ENCODE data around the gene DOK6.
"Not testable (repeated sequence)": the region's sequence is repeated elsewhere in the genome, so short reads cannot be mapped to it uniquely, and the experiment has no call there.

DOK6 gene

DNA sequence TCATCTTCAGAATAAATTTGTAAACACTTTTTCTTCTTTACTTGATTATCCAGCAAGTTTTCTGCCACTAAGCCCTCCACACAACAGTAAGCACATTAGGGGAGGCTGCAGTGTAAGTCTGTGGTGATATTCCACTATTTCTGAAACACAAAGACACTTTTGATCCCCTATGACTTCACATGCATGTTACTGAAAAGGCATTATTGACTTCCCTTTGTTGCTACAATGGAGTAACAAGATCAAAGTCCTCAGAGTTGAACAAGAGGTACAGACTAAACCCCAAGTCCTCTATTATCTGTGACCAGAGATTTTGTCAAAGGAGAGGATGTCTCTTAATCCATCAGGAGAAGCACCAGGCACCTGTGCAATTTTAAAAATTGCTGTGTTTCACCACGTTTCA lies 389.1 kb downstream of the DOK6 start:
- no peak for DNase-seq (ENCODE audit: low read depth in 2 of 2, low spot score in 1 of 2)

DNA sequence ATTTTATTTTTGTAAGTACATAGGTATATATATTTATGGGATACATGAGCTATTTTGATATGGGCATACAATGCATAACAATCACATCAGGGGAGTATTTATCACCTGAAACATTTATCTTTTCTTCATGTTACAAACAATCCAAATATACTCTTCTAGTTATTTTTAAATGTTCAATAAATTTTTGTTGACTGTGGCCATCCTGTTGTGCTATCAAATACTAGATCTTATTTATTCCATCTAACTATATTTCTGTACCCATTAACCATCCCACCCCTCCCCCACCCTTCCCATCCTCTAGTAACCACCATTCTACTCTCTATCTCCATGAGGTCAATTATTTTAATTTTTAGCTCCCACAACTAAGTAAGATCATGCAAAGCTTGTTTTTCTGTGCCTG lies 390.0 kb downstream of the DOK6 start:
- DNase-seq (ENCODE audit: low read depth in 2 of 2, low spot score in 1 of 2) = no peak

DNA sequence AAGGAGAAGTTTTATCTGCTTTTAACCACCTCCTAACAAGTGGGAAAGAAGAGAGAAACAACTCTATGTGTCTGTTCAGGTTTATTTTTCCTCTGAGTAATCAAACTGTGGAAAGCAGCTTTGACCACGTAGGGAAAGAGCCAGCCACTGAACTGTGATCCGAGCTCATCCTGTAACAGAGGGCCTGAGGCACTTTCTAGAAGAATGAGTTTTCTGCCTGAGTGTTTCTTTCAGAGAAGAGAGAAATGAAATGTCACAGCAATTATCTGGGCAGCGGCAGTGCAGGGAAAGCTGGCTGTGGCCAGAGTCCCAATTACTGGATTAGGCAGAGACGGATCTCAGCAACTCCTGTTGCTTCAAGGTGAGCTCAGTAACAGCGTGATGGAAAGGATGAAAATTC lies 395.1 kb downstream of the DOK6 start:
- DNase-seq (ENCODE audit: low read depth in 2 of 2, low spot score in 1 of 2) = no peak

DNA sequence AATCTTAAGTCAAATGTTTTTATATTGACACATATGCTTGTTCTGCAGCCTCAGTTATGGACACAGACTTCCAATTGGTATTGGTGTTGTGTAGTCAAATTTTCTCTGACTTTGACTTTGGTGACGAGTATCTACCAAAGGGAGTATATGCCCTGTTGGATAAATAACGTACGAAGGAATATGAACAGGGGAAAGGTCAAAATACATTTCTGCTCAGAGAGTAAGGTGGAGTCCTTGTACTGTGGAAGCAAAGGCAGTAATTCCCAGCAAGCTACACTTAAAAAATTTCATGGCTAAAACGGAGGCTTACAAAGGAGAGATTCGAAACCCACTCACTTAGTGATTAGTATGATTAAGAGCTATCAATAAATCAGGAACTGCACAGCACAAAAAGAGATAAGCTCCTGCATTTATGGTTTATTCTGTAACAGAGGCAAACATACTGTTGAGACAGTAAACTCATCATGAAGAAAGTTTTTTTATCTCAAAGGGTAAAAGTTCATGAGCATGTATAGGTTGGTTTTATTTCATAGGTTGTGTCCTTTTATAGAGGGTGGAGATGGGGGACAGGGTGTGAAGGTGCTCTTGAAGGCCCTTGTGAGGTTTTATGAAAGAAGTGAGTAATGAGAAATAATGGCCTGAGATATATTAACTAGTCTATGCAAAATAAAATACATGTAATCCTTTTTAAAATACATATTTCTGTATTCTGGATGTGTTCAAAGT lies 404.3 kb downstream of the DOK6 start:
- DNase-seq (ENCODE audit: low read depth in 2 of 2, low spot score in 1 of 2) = no peak

DNA sequence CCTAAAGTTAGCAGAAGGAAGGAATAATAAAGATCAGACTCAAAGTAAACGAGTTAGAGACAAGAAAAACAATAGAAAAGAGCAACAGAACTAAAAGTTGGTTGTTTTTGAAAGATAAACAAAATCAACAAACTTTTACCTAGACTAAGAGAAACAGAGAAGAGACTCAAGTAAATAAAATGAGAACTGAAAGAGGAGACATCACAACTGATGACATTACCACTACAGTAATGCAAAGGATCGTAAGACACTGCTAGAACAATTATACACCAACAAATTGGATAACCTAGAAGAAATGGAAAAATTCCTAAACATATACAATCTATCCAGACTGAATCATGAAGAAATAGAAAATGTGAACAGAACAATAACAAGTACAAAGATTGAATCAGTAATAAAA lies 407.7 kb downstream of the DOK6 start:
- DNase-seq (ENCODE audit: low read depth in 2 of 2, low spot score in 1 of 2) = no peak

DNA sequence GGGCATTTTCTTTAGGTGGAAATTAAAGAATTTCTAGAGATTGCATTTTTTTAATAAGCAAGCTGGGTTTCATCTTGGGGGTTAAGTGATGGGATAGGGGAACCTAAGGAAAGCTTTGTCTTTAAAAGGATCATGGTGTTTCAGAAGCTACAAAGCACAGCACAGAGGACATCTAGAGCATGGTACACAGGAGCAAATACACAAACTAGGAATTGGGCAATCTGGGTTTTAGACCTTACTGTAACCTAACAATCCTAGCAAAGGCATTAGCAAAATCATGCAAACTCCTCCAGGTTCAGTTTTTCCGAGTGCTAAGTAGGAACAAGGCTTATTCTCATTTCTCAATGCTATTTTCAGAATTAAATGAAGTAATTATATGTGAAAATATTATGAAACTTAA lies 412.9 kb downstream of the DOK6 start:
- DNase-seq (ENCODE audit: low read depth in 2 of 2, low spot score in 1 of 2) = no peak

DNA sequence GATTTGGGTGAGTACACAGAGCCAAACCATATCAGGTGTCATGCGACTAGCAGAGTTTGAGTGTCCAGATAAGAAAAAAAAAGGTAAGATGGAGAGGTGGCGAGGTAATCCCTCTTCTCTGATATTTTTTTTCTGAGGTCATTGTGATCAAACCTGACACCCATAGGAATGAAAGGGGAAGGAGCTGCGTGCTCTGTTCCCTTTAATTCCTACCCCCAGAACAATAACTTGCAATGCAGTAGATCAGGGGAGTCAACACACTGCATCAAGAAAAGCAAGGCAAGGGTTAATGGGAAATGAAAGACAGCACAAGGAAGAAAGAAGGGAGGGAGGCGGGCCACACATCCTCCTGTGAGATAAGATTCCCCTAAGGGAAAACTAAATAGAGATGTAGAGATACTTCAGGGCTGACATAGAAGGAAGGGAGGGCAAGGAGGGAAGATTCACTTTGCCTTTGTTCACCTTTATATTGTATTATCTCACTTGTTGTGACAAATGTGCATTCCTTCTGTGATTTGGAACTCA lies 414.2 kb downstream of the DOK6 start:
- no peak for DNase-seq (ENCODE audit: low read depth in 2 of 2, low spot score in 1 of 2)

DNA sequence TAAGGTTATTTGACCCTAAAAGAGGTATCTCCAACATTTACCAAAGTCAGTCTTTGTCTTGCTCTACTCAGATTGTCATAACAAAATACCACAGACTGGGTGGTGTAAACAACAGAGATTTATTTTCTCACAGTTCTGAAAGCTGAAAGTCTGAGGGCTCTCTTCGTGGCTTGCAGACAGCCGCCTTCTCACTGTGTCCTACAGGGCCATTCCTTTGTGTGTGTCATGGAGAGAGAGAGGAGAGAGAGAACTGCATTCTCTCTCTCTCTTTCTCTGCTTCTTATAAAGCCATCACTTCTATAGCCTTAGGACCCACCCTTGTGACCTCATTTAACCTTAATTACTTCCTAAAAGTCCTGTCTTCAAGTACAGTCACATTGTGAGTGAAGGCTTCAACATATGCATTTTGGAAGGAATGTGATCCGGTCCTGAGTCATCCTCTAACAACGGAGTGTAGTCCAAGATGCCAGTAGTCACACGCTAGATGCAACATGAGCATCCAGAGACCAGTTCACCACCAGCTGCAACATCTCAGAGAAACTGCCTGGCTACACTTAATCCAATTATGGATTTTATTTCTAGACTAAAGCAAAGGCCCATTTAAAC lies 416.8 kb downstream of the DOK6 start:
- no peak for DNase-seq (ENCODE audit: low read depth in 2 of 2, low spot score in 1 of 2)

DNA sequence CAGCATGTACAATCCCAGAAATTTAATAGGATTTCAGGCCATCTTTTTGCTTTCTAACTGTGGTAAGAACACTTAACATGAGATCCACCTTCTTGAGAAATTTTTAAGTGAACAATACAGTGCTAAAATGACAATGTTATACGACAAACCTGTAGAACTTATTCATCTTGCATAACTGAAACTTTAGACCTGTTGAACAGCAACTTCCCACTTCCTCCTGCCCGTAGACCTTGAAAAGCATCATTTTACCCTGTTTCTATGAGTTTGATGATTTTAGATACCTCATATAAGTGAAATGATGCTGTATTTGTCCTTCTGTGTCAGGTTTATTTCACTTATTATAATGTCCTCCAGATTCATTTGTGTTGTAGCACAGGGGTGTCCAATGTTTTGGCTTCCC lies 418.8 kb downstream of the DOK6 start:
- DNase-seq (ENCODE audit: low read depth in 2 of 2, low spot score in 1 of 2) = no peak

DNA sequence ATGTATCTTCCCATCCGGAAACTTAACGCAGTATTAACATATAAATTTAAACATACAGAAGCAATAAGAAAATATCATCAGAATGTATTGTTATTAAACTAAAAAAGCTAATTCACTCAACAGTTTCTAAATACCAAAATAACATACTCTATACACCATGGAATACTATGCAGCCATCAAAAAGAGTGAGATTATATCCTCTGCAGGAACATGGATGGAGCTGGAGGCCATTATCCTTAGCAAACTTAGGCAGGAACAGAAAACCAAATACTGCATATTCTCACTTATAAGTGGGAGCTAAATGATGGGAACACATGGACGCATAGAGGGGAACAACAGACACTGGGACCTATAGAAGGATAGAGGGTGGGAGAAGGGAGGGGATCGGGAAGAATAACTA lies 419.9 kb downstream of the DOK6 start:
- no peak for DNase-seq (ENCODE audit: low read depth in 2 of 2, low spot score in 1 of 2)

DNA sequence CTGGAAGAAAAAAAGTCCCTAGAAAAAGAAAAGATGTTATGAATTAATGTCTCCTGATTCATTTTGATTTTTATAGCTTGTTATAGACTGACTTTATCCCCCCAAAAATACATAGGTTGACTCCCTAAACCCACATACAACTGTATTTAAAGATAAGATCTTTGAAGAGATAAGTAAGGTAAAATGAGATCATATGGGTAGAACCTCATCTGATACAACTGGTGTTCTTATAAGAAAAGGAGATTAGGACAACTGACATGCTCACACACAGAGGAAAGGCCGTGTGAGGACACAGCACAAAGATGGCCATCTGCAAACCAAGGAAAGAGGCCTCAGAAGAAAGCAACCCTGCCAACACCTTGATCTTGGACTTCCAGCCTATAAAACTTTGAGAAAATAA lies 429.5 kb downstream of the DOK6 start:
- DNase-seq (ENCODE audit: low read depth in 2 of 2, low spot score in 1 of 2) = no peak

DNA sequence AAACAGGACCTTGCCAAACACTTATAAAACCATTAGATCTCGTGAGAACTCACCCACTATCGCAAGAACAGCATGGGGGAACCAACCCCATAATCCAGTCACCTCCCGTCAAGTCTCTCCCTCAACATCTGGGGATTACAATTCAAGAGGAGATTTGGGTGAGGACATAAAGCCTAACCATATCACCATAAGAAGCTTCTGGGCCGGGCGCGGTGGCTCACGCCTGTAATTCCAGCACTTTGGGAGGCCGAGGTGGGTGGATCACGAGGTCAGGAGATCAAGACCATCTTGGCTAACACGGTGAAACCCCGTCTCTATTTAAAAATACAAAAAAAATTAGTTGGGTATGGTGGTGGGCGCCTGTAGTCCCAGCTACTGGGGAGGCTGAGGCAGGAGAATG lies 434.3 kb downstream of the DOK6 start:
- DNase-seq (ENCODE audit: low read depth in 2 of 2, low spot score in 1 of 2) = not testable (repeated sequence)

DNA sequence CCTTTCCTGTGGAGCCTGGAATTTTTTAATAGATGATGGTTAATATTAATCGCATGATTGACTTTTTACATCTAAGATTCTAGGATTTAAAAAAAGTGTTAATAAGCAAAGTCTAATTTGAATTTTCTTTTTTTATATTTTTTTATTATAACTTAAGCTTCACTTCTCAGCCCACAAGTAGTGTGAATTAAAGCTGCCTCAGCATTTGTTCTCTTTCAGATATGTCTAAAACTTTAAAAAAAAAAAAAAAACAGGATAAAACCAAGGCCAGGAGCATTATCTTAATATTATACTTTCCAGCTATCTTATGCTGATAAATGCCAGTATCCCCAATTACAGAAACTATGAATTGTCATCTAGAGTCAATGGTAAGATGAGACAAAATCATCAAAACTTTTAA lies 437.3 kb downstream of the DOK6 start:
- no peak for DNase-seq (ENCODE audit: low read depth in 2 of 2, low spot score in 1 of 2)

DNA sequence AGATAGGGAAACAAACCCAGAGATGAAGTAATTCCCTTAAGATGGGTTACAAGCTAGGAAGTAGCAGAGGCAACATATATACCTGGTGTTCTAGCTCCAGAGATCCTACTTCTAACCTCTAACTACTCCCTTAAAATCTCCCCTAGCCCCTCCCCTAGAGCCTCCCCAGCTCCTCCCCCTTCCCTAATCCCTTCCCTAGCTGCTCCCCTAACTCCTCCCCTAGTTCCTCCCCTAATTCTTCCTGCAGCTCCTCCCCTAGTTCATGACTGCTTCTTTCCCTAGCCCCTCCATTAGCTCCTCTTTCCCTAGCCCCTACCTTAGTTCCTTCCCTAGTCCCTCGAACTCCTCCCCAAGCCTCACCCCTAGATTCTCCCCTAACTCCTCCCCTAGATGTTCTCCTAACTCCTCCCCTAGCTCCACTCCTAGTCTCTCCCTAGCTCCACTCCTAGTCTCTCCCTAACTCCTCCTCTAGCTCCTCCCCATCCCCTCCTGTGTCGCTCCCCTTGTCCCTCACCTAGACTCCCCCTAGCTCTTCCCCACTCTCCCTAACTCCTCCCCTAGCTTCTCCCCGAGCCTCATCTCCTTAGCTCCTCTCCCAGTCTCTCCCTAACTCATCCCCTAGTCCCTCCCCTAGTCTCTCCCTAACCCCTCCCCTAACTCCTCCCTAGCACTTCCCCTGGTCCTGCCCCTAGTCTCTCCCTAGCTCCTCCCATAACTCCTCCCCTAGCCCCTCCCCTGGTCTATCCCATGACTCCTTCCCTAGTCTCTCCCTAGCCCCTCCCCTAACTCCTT lies 438.1 kb downstream of the DOK6 start:
- DNase-seq (ENCODE audit: low read depth in 2 of 2, low spot score in 1 of 2) = no peak

DNA sequence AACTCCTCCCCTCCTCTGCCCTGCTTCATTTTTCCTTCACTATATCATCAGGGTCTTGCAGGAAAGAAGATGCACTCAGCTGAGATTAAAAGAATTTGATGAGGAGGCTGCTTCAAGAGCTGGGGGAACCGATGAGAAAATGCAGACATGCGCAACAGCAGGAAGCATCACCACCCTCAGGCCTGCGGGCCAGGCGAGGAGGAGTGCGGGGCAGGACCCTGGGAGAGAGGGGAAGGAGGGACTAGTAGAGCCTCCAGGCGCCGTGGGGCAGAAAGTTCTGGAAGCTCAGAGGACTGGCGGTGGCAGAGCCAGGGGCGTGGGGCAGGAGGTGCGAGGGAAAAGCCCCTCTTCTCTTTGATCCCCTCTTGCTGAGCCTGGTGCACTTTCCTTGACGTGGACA lies 438.8 kb downstream of the DOK6 start:
- DNase-seq (ENCODE audit: low read depth in 2 of 2, low spot score in 1 of 2) = no peak

DNA sequence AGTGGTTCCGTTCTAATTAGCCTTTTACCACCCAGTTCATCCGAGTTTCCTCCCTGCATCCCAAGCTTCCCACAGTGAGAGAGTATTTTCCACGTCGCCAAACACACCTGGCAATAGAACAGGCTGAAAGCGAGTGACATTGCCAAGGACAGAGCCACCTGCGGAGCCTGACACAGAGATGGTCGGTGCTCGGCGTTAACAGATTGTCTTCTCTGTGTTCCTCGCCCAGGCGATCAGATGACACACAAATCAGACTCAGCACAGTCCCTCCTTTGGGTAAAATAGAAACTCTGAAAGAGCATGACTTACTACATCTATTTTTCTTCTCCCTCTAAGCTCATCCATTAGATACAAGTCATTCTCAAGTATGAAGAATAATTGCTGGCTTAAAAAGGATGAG lies 439.3 kb downstream of the DOK6 start:
- no peak for DNase-seq (ENCODE audit: low read depth in 2 of 2, low spot score in 1 of 2)

DNA sequence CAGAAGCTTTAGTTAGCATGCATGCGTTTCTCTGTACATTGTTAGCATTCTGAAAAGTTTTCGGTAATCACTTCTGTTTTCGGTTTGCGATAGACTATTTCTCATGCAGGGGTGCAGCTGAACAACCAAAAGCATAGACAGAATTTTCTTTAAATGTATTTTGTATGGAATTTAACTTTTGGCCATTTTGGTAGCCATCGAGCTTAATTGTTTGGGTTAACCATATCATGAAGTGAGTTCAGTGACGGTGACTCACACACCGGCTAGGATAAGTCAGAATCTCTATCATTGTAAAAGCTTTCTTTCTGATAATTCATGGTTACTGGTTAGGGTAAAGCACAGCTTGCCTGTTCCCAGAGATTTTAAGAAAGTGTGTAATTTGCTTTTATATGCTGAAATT lies 439.8 kb downstream of the DOK6 start:
- no peak for DNase-seq (ENCODE audit: low read depth in 2 of 2, low spot score in 1 of 2)

DNA sequence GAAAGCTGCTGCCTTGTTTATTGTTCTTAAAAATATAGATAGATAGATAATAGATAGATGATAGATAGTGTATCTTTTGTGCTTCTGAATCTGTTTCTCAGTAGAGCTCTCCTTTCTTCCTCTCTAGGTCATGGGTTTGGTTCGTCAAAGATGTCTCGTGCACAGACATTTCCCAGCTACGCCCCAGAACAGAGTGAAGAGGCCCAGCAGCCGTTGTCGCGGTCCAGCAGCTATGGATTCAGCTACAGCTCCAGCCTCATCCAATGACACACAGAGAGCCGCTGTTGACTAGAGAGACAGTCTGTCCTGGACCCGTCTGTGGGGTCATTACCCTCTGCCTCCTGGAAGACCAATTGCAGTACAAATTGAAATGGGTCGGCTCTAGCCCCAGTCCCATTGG lies 440.4 kb downstream of the DOK6 start:
- DNase-seq (ENCODE audit: low read depth in 2 of 2, low spot score in 1 of 2) = no peak

DNA sequence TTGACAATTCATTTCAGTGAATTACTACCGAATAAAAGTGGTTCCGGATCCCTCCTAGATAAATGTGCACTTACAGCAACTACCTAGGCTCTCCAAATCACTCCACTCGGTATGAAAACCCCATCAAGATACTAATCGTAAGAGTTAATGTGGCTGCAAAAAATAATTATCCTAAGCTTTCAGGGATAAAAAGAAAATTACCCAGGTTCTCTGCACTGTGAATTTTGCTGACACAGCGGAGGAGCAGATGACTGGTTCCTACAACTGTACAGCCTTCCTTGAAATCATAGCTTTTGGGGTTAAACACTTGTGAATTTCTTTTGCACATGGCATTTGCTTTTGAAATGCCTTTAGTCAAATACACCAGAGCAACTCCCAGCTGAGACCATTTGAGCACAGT lies 442.3 kb downstream of the DOK6 start:
- DNase-seq (ENCODE audit: low read depth in 2 of 2, low spot score in 1 of 2) = no peak

DNA sequence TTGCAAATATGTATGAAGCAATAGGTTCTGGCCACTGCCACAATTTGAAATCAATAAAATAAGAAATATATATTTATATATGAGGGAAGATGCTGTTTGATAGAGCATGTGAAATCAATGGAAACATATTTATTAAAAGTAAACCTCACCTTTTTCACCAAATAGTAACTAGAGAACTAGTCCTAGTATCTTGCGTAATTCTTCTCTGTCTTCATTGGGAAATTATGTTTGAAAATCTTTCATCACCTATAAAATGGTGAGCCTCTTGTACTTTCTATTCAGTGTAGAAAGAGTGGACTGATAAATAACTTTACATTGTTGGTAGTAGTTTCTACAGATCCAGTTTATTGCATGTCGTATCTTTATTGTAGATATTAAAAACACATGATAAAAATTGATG lies 444.0 kb downstream of the DOK6 start:
- DNase-seq (ENCODE audit: low read depth in 2 of 2, low spot score in 1 of 2) = no peak

DNA sequence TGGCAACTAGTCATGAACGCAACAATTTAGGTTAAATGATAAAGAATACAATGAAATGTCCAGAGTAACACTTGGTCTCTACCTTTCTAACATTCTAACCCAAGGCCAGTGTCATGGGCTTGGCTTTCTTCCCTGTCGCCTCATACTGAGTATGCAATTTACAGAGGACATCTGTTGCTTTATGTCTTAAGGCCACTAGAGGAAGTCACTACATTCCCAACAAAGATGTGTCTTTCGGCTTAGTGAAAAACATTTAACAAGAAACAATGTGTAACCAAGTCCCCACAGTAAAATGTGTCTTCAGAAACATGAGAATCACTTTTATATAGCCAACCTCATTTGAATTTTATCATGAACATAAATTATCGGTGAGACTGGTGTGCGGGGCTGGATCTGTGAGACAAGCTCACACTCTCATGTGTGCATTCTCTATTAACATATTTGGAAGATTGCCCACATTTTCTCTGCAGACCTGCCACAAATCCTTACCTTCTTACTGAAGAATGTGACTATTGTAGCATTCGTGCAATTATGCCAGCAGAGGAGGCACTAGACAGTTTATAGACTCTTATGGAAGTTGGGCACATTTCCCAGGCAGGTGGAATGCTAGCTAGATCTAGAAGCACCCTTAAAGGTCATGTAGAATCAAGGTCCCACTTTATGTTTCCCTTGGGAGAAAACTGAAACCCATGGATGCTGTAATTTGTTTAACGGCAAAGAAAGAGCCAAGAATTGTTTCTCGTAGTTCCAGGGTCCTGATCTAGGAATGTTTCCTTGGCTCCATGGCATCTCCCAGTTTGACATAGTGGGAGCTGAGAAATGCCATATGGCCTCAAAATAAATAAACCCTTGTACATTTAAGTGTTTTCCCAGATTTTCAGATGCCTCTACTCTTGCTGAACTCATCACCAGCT lies 445.2 kb downstream of the DOK6 start:
- DNase-seq (ENCODE audit: low read depth in 2 of 2, low spot score in 1 of 2) = no peak

Data from stimulated activated CD8-positive, alpha-beta memory T cell treated with anti-CD3 and anti-CD28 coated beads, Interleukin-4, amount 100 ng/mL, for 4 hours (primary cell).